ENCODE data around the gene DIP2B. TPM values are rescaled to one million over a fixed set of nuclear protein-coding genes. Genes with fewer than 3 reads are reported as not detected.
A peak's percentile ranks its signal among the peaks of the same experiment; 100 is the strongest.

The DIP2B gene
- total and polyA plus RNA-seq, 10 donors = 5.6 to 96.4 (median 61.6) TPM

GRCh38 chr12:50523772-50524171, 19.0 kb downstream of the DIP2B start:
- TF ChIP-seq POLR2A (IDR thresholded peaks at IDR 0.05) = no peak
- no peak for TF ChIP-seq POLR2AphosphoS5 (IDR thresholded peaks at IDR 0.05)
- WGBS, 5 donors = 87 to 100% (median 96%) methylated on average over 1 of the region's 1 CpG
- Histone ChIP-seq H3K27me3 (replicated peaks in 1 of 7) (no peaks in the 10 kb centered on the region), H3K27ac (peak overlapping the region in 3 of 8 donors; percentile 26 to 49 (median 42)), H3K36me3 (peaks cover 0 to 16% (median 0%) of the 10 kb centered on the region in 6 donors), H3K4me3 (no peak overlapping the region), H3K9me3 (no peaks in the 10 kb centered on the region), H3K4me1 (peaks cover 8 to 91% (median 63%) of the 10 kb centered on the region in 6 donors)
- no peak for DNase-seq
- intact Hi-C loops (cut with DNase I; ENCODE audit: low total_unique reads) = no loop called here

GRCh38 chr12:50524621-50525020, 19.8 kb downstream of the DIP2B start:
- Histone ChIP-seq H3K9me3 (no peaks in the 10 kb centered on the region), H3K36me3 (peaks cover 0 to 16% (median 0%) of the 10 kb centered on the region in 6 donors), H3K27me3 (replicated peaks in 1 of 7) (no peaks in the 10 kb centered on the region), H3K4me1 (peaks cover 4 to 91% (median 62%) of the 10 kb centered on the region in 6 donors), H3K27ac (peak overlapping the region in 4 of 8 donors; percentile 6 to 49 (median 34)), H3K4me3 (no peak overlapping the region)
- TF ChIP-seq CTCF (IDR thresholded peaks at IDR 0.05 in 8 of 11, conservative IDR thresholded peaks at IDR 0.05 in 3 of 11) (no peak), POLR2AphosphoS5 (IDR thresholded peaks at IDR 0.05) (no peak), POLR2A (IDR thresholded peaks at IDR 0.05) (no peak)
- 95 to 100% (median 97%) methylated on average over 2 of the region's 2 CpGs for WGBS, 5 donors
- DNase-seq = no peak
- intact Hi-C loops (cut with DNase I; ENCODE audit: low total_unique reads) = no loop called here

DNA sequence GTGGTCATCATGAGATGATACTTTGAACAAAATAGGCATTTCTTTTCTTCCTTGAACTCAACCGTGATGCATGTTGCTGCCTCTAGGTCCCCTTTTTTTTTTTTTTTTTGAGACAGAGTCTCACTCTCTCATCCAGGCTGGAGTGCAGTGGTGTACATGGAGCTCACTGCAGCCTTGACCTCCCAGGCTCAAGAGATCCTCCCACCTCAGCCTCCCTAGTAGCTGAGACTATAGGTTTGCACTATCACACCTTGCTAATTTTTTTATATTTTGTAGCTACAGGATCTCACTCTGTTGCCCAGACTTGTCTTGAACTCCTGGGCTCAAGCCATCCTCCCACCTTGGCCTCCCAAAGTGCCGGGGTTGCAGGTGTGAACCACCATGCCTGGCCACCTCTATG, 20.6 kb downstream of the DIP2B start:
- 89 to 94% (median 90%) methylated on average over 2 of the region's 2 CpGs for WGBS, 5 donors
- no peak for TF ChIP-seq CTCF (IDR thresholded peaks at IDR 0.05 in 8 of 11, conservative IDR thresholded peaks at IDR 0.05 in 3 of 11)
- no peak for TF ChIP-seq POLR2A (IDR thresholded peaks at IDR 0.05)
- no peak for TF ChIP-seq POLR2AphosphoS5 (IDR thresholded peaks at IDR 0.05)
- Histone ChIP-seq H3K4me3 (no peak overlapping the region), H3K36me3 (peaks cover 0 to 16% (median 0%) of the 10 kb centered on the region in 6 donors), H3K27me3 (replicated peaks in 1 of 7) (no peaks in the 10 kb centered on the region), H3K9me3 (no peaks in the 10 kb centered on the region), H3K4me1 (peaks cover 3 to 91% (median 54%) of the 10 kb centered on the region in 6 donors), H3K27ac (peak overlapping the region in 3 of 8 donors; percentile 24 to 58 (median 49))
- intact Hi-C loops (cut with DNase I; ENCODE audit: low total_unique reads) = no loop called here
- DNase-seq = no peak

GRCh38 chr12:50527359-50527726, 22.6 kb downstream of the DIP2B start:
- H3K27ac ChIP-seq = no peak overlapping the region
- WGBS, 5 donors = 95 to 96% (median 96%) methylated on average over 5 of the region's 5 CpGs
- no peaks in the 10 kb centered on the region for H3K9me3 ChIP-seq
- H3K27me3 ChIP-seq (replicated peaks in 1 of 7) = no peaks in the 10 kb centered on the region
- no peak for DNase-seq
- H3K4me3 ChIP-seq = no peak overlapping the region
- TF ChIP-seq CTCF (IDR thresholded peaks at IDR 0.05 in 8 of 11, conservative IDR thresholded peaks at IDR 0.05 in 3 of 11) (no peak), POLR2AphosphoS5 (IDR thresholded peaks at IDR 0.05) (no peak), POLR2A (IDR thresholded peaks at IDR 0.05) (no peak)
- peaks cover 0 to 16% (median 0%) of the 10 kb centered on the region in 6 donors for H3K36me3 ChIP-seq
- peaks cover 13 to 91% (median 54%) of the 10 kb centered on the region in 6 donors for H3K4me1 ChIP-seq
- intact Hi-C loops (cut with DNase I; ENCODE audit: low total_unique reads) = no loop called here

Measured in spleen (tissue), 11 donors.